Measurements from ENCODE around the gene CREB1.
"Not testable (repeated sequence)": the region's sequence is repeated elsewhere in the genome, so short reads cannot be mapped to it uniquely, and the experiment has no call there.

Gene CREB1

DNA sequence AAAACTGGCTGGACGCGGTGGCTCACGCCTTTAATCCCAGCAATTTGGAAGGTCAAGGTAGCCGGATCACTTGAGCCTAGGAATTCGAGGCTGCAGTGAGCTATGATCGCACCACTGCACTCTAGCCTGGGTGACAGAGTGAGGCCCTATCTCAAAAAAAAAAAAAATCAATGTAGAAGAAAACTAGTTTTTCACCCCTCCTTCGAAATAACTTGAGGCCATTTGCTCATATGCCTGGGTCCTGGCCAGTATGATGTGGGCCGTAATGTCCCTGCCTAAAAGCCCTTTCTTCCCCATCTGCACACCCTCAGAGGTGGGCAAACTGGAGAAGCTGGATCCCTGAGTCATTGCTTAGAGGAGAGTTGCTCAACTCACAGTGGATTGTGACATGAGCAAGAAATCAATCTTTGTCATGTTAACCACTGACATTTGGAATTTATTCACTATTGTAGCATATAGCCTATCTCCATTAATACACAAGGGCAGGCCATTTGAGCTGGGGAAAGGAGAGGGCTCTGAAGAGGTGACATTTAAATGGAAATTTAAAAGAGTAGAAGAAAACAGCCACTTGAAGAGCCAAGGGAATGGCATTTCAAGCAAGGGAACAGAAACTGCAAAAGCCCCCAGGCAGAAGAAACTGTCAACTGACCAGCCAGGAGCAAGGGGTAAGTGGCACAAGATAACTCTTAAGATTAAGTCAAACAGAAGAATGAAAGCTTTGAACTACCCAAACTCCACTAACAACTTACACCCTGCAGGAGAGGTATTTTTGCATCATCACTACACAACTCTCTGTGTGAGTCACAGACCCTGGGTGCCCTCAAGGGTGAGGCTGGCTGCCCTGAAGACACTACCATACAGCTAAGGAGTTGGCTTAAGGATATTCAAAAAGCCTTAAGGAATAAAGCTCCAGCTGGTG lies 103.1 kb downstream of the CREB1 start:
- Histone ChIP-seq H3K4me3 (ENCODE audit: low read length) (no peak overlapping the region), H3K36me3 (replicated peaks; ENCODE audit: low read depth, low read length) (no peaks in the 10 kb centered on the region), H3K79me2 (ENCODE audit: low read length) (no peaks in the 10 kb centered on the region), H2AFZ (ENCODE audit: low read depth, low read length) (no peak overlapping the region), H3K27me3 (ENCODE audit: low read depth, low read length) (no peaks in the 10 kb centered on the region), H3K9ac (ENCODE audit: low read length) (peak overlapping the region; percentile 21; the same call in 1 of the 2 replicates), H3K9me3 (ENCODE audit: insufficient read depth, low read length) (no peaks in the 10 kb centered on the region), H4K20me1 (ENCODE audit: insufficient read depth, low read length) (no peaks in the 10 kb centered on the region), H3K4me2 (ENCODE audit: low read length) (peak overlapping the region; percentile 52), H3K4me1 (ENCODE audit: low read length) (peaks cover 39% of the 10 kb centered on the region), H3K27ac (ENCODE audit: low read length) (peak overlapping the region; percentile 41)
- TF ChIP-seq, protein P1, sequence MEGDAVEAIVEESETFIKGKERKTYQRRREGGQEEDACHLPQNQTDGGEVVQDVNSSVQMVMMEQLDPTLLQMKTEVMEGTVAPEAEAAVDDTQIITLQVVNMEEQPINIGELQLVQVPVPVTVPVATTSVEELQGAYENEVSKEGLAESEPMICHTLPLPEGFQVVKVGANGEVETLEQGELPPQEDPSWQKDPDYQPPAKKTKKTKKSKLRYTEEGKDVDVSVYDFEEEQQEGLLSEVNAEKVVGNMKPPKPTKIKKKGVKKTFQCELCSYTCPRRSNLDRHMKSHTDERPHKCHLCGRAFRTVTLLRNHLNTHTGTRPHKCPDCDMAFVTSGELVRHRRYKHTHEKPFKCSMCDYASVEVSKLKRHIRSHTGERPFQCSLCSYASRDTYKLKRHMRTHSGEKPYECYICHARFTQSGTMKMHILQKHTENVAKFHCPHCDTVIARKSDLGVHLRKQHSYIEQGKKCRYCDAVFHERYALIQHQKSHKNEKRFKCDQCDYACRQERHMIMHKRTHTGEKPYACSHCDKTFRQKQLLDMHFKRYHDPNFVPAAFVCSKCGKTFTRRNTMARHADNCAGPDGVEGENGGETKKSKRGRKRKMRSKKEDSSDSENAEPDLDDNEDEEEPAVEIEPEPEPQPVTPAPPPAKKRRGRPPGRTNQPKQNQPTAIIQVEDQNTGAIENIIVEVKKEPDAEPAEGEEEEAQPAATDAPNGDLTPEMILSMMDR (IDR thresholded peaks at IDR 0.05; ENCODE audit: low read depth, low read length), result no peak
- TF ChIP-seq EZH2phosphoT487 (IDR thresholded peaks at IDR 0.05; ENCODE audit: low read depth), result no peak

DNA sequence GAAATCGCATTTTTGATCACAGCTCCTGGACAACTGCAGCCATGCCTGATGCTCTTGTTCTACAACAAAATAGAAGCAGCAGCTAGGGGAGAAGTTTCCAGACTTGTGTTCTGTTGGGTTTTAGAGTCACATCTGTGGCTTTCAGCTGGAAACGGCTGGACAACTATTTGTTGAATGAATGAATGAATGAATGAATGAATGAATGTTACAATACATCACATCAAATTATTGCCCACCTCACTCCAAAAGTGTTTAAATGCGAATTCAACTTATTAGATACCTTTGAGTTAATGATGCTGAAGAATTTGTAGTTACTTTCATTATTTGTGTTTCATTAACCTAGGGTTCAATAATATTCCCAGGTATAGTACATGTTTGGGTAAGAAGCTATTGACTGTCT lies 103.9 kb downstream of the CREB1 start:
- H3K27me3 ChIP-seq (ENCODE audit: low read depth, low read length), result no peaks in the 10 kb centered on the region
- no peaks in the 10 kb centered on the region for H3K79me2 ChIP-seq (ENCODE audit: low read length)
- no peaks in the 10 kb centered on the region for H4K20me1 ChIP-seq (ENCODE audit: insufficient read depth, low read length)
- H3K36me3 ChIP-seq (replicated peaks; ENCODE audit: low read depth, low read length), result no peaks in the 10 kb centered on the region
- no peaks in the 10 kb centered on the region for H3K9me3 ChIP-seq (ENCODE audit: insufficient read depth, low read length)
- H2AFZ ChIP-seq (ENCODE audit: low read depth, low read length), result no peak overlapping the region
- H3K9ac ChIP-seq (ENCODE audit: low read length), result 0 out of 2 replicates have a peak overlapping the region, but pooled peaks have one; percentile 21
- no peak for TF ChIP-seq EZH2phosphoT487 (IDR thresholded peaks at IDR 0.05; ENCODE audit: low read depth)
- TF ChIP-seq, protein P1 (IDR thresholded peaks at IDR 0.05; ENCODE audit: low read depth, low read length), result no peak
- H3K4me3 ChIP-seq (ENCODE audit: low read length), result no peak overlapping the region
- peak overlapping the region; percentile 52 for H3K4me2 ChIP-seq (ENCODE audit: low read length)
- H3K4me1 ChIP-seq (ENCODE audit: low read length), result peaks cover 38% of the 10 kb centered on the region
- H3K27ac ChIP-seq (ENCODE audit: low read length), result peak overlapping the region; percentile 41

DNA sequence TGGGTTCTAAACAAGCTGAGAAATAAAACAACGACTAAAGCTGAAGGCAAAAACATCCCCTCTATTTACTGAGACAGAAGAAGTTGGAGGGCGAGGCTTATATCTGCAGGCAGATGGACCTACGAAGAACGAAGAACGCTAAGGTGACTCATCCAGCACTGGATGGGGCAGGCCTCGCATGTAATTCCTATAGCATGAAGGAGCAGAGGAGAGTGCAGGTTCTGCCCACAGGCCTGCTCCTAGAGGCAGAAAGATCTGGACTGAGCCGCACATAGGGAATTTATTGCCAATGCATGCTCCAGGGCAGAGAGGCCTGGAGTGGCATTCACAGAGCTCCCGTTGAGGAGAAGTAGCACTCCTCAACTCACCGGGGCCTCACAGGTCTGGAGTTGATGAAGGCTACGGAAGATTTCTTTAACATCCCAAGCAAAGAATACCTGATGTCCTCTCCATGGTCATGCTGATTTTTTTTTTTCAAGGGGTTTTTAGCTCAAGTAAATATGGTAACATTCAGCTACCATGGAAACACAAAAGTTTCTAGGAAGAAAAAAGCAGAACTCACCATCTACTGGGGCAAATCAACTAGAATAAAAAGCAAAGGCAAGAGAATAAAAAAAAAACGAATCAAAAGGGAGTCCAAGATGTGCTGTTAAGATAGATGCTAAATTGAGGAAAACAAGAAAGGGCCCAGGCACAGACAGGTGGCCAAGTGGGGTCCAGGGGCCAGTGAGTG lies 105.9 kb downstream of the CREB1 start:
- peaks cover 32% of the 10 kb centered on the region for H3K4me1 ChIP-seq (ENCODE audit: low read length)
- H3K9me3 ChIP-seq (ENCODE audit: insufficient read depth, low read length), result peaks cover 11% of the 10 kb centered on the region; the same call in 1 of the 2 replicates
- no peak overlapping the region for H3K4me3 ChIP-seq (ENCODE audit: low read length)
- no peaks in the 10 kb centered on the region for H4K20me1 ChIP-seq (ENCODE audit: insufficient read depth, low read length)
- peaks cover 7% of the 10 kb centered on the region for H3K36me3 ChIP-seq (replicated peaks; ENCODE audit: low read depth, low read length)
- no peak overlapping the region for H2AFZ ChIP-seq (ENCODE audit: low read depth, low read length)
- no peaks in the 10 kb centered on the region for H3K79me2 ChIP-seq (ENCODE audit: low read length)
- no peak overlapping the region for H3K4me2 ChIP-seq (ENCODE audit: low read length)
- H3K9ac ChIP-seq (ENCODE audit: low read length), result no peak overlapping the region
- TF ChIP-seq EZH2phosphoT487 (IDR thresholded peaks at IDR 0.05; ENCODE audit: low read depth), result no peak
- TF ChIP-seq, protein P1 (IDR thresholded peaks at IDR 0.05; ENCODE audit: low read depth, low read length), result no peak
- no peak overlapping the region for H3K27ac ChIP-seq (ENCODE audit: low read length)
- H3K27me3 ChIP-seq (ENCODE audit: low read depth, low read length), result no peaks in the 10 kb centered on the region

DNA sequence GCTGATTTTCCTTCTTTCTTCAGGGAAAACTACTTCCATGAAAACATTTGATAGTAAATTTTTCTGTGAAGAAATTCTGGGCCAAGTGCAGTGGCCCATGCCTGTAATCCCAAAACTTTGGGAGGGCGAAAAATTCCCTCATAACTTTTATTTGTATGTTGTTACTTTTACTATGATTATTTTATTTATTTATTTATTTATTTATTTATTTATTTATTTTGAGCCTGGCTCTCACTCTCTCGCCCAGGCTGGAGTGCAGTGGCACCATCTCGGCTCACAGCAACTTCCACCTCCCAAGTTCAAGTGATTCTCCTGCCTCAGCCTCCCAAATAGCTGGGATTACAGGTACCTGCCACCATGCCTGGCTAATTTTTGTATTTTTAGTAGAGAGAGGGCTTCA lies 109.5 kb downstream of the CREB1 start:
- H3K4me1 ChIP-seq (ENCODE audit: low read length), result peaks cover 15% of the 10 kb centered on the region
- not testable (repeated sequence) for H3K79me2 ChIP-seq (ENCODE audit: low read length); H3K27ac ChIP-seq (ENCODE audit: low read length); H3K27me3 ChIP-seq (ENCODE audit: low read depth, low read length); H3K9ac ChIP-seq (ENCODE audit: low read length); H2AFZ ChIP-seq (ENCODE audit: low read depth, low read length); H3K4me2 ChIP-seq (ENCODE audit: low read length); H4K20me1 ChIP-seq (ENCODE audit: insufficient read depth, low read length); H3K4me3 ChIP-seq (ENCODE audit: low read length)
- peaks cover 24% of the 10 kb centered on the region; the same call in 1 of the 2 replicates for H3K9me3 ChIP-seq (ENCODE audit: insufficient read depth, low read length)
- H3K36me3 ChIP-seq (replicated peaks; ENCODE audit: low read depth, low read length), result peaks cover 17% of the 10 kb centered on the region
